ENCODE results near the gene MGMT.

DNA sequence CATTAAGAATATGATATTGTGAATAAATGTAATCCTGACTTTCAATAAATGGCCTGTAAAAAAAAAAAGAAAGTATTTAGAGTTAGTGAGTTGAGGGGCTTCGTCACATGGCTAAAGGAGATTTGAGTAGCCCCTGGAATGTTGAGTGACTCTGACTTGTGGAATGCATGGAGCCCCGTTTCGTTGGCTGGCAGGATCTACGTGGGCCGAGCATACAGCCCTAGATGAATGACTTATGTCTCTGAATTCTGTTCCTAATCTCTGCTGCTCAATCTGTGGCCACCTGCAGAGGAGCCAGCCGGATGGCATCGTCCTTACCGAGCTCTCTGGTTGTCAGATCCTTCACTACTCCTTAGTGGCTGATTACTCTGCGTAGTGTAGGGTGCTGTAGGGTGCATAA is 155.7 kb downstream of the MGMT start:
- TF ChIP-seq POLR2A (IDR thresholded peaks at IDR 0.05; ENCODE audit: low read length) (no peak), GATA1 (IDR thresholded peaks at IDR 0.05; ENCODE audit: low read depth, low read length) (no peak)

Measured in erythroblast (primary cell).